GM06990 (cell line): ENCODE data around the gene GGN.

Experiments used
- DNase-seq: peaks from one replicate; pipeline ENCODE4 v3.0.0-alpha.2; 2011; ENCODE audit not compliant: insufficient read length; ENCODE audit errors: extremely low read depth
- H3K27me3 ChIP-seq: replicated peaks from 2 replicates; pipeline ENCODE4 v1.6.0; 2011; ENCODE audit warnings: low read length; ENCODE audit not compliant: control insufficient read depth, insufficient read depth
- H3K36me3 ChIP-seq: 2 replicates; pipeline ENCODE4 v1.5.1; 2011; ENCODE audit warnings: low read length; ENCODE audit not compliant: control insufficient read depth, insufficient read depth
- H3K4me3 ChIP-seq: replicated peaks from 2 replicates; pipeline ENCODE4 v1.5.1; 2011; ENCODE audit warnings: low read depth, mild to moderate bottlenecking, control low read depth, low read length
- CTCF ChIP-seq: IDR thresholded peaks from 2 replicates; pipeline ENCODE4 v1.5.1; 2011; ENCODE audit warnings: low read length, control low read depth, mild to moderate bottlenecking, inconsistent platforms; ENCODE audit not compliant: insufficient read depth, poor library complexity, severe bottlenecking

Gene GGN

GRCh38 chr19:38383743-38384142 is 4.1 kb downstream of the GGN start:
- H3K36me3 ChIP-seq, result peaks cover 45% of the 10 kb centered on the region
- H3K4me3 ChIP-seq, result no peak overlapping the region
- no peak for TF ChIP-seq CTCF
- no peaks in the 10 kb centered on the region; the same call in 1 of the 2 replicates for H3K27me3 ChIP-seq
- no peak for DNase-seq

- TF ChIP-seq CTCF, result no peak
- H3K4me3 ChIP-seq, result no peak overlapping the region
- peaks cover 45% of the 10 kb centered on the region for H3K36me3 ChIP-seq
- DNase-seq, result no peak
- H3K27me3 ChIP-seq, result no peaks in the 10 kb centered on the region
Observed at GRCh38 chr19:38383184-38383583, 4.7 kb downstream of the GGN start.

- no peaks in the 10 kb centered on the region for H3K27me3 ChIP-seq
- no peak for DNase-seq
- peaks cover 50% of the 10 kb centered on the region for H3K36me3 ChIP-seq
- TF ChIP-seq CTCF, result no peak
- no peak overlapping the region for H3K4me3 ChIP-seq
Observed at GRCh38 chr19:38381138-38381537, 6.7 kb downstream of the GGN start.

GRCh38 chr19:38378866-38379265 is 9.0 kb downstream of the GGN start:
- no peak for TF ChIP-seq CTCF
- Histone ChIP-seq H3K4me3 (no peak overlapping the region), H3K36me3 (peaks cover 40% of the 10 kb centered on the region), H3K27me3 (no peaks in the 10 kb centered on the region)
- DNase-seq, result no peak

- H3K4me3 ChIP-seq, result no peak overlapping the region
- TF ChIP-seq CTCF, result no peak
- no peak for DNase-seq
- peaks cover 30% of the 10 kb centered on the region for H3K36me3 ChIP-seq
- no peaks in the 10 kb centered on the region for H3K27me3 ChIP-seq
Observed at GRCh38 chr19:38377052-38377451, 10.8 kb downstream of the GGN start.

- peaks cover 25% of the 10 kb centered on the region for H3K36me3 ChIP-seq
- H3K27me3 ChIP-seq, result no peaks in the 10 kb centered on the region
- H3K4me3 ChIP-seq, result no peak overlapping the region
- TF ChIP-seq CTCF, result no peak
- no peak for DNase-seq
Observed at GRCh38 chr19:38376576-38376975, 11.3 kb downstream of the GGN start.
